H1 (cell line): Measurements from ENCODE around the gene SEMA3B. TPM values are rescaled to one million over a fixed set of nuclear protein-coding genes. Genes with fewer than 3 reads are reported as not detected.

Experiments used
- CTCF ChIA-PET: fragments of 300-600 bp; sonication (Branson Sonifier 250); formaldehyde crosslinking; loops from one replicate; lab custom pipeline; 2021; ENCODE audit not compliant: partially characterized antibody; lab: Charles Lee
- POLR2A ChIA-PET: fragments of 300-600 bp; sonication (Branson Sonifier 250); formaldehyde crosslinking; loops from one replicate; lab custom pipeline; 2021; ENCODE audit warnings: inconsistent platforms; ENCODE audit not compliant: partially characterized antibody; lab: Charles Lee
- DNase-seq, 2 experiments: peaks; one replicate each; pipeline versions ENCODE4 v3.0.0 to v3.0.0-alpha.2; 2010 to 2022; ENCODE audit warnings: low spot score in 2 of 2, low read depth in 1 of 2, mixed read lengths in 1 of 2
- FAIRE-seq: peaks from 2 replicates; lab custom pipeline; 2011; peaks lifted over from hg19 to GRCh38; lab: Jason Lieb, UNC
- H2AFZ ChIP-seq: 2 replicates; pipeline ENCODE4 v1.8.1; 2012; ENCODE audit warnings: low read length, inconsistent platforms
- H2AK5ac ChIP-seq: 2 replicates; pipeline ENCODE4 v1.6.1; 2013; ENCODE audit warnings: low read depth, low read length
- H2BK120ac ChIP-seq: replicated peaks from 2 replicates; pipeline ENCODE3; 2013; ENCODE audit warnings: low read depth, low read length, inconsistent platforms
- H2BK12ac ChIP-seq: 2 replicates; pipeline ENCODE4 v1.6.1; 2013; ENCODE audit warnings: low read depth, low read length
- H2BK15ac ChIP-seq: 2 replicates; pipeline ENCODE4 v1.6.1; 2013; ENCODE audit warnings: low read length
- H2BK20ac ChIP-seq: 2 replicates; pipeline ENCODE4 v1.6.1; 2013; ENCODE audit warnings: low read length
- H2BK5ac ChIP-seq: 2 replicates; pipeline ENCODE4 v1.6.1; 2013; ENCODE audit warnings: low read depth, low read length
- H3K14ac ChIP-seq: 2 replicates; pipeline ENCODE4 v1.6.1; 2013; ENCODE audit warnings: inconsistent platforms; ENCODE audit not compliant: insufficient read length
- H3K18ac ChIP-seq: 2 replicates; pipeline ENCODE4 v1.6.1; 2013; ENCODE audit warnings: low read length; ENCODE audit errors: extremely low read depth
- H3K23ac ChIP-seq: 2 replicates; pipeline ENCODE4 v1.6.1; 2013; ENCODE audit warnings: inconsistent platforms; ENCODE audit not compliant: insufficient read length
- H3K23me2 ChIP-seq: 2 replicates; pipeline ENCODE4 v1.6.1; 2013; ENCODE audit warnings: low read depth, low read length
- H3K27ac ChIP-seq: 2 replicates; pipeline ENCODE4 v1.6.1; 2011; ENCODE audit warnings: low read depth, low read length, inconsistent platforms
- H3K27me3 ChIP-seq, 4 experiments: replicated peaks in 1 of 4; 1 replicate in 1 of 4; 2 replicates in 3 of 4; pipeline versions ENCODE4 v1.6.1 to v1.8.1; 2011 to 2013; ENCODE audit warnings: low read length in 3 of 4, mild to moderate bottlenecking in 3 of 4, inconsistent platforms in 2 of 4, mixed read lengths in 2 of 4, moderate library complexity in 1 of 4; ENCODE audit not compliant: control insufficient read depth in 3 of 4, insufficient read depth in 3 of 4; ENCODE audit errors: extremely low read depth in 1 of 4
- H3K36me3 ChIP-seq, 4 experiments: 2 replicates each; pipeline versions ENCODE4 v1.6.1 to v1.8.1; 2011 to 2013; ENCODE audit warnings: mild to moderate bottlenecking in 4 of 4, low read length in 3 of 4, moderate library complexity in 2 of 4, control low read depth in 1 of 4, inconsistent platforms in 1 of 4; ENCODE audit not compliant: insufficient read depth in 4 of 4, control insufficient read depth in 2 of 4
- H3K4ac ChIP-seq: replicated peaks from 2 replicates; pipeline ENCODE3; 2013; ENCODE audit warnings: low read length, low read depth, mixed read lengths, inconsistent platforms; ENCODE audit not compliant: insufficient read length
- H3K4me1 ChIP-seq, 4 experiments: replicated peaks in 1 of 4; 1 replicate in 1 of 4; 2 replicates in 3 of 4; pipeline versions ENCODE4 v1.6.1 to v1.8.1; 2011 to 2013; ENCODE audit warnings: low read length in 3 of 4, inconsistent platforms in 2 of 4, mixed read lengths in 1 of 4; ENCODE audit not compliant: insufficient read depth in 4 of 4, control insufficient read depth in 3 of 4
- H3K4me2 ChIP-seq, 2 experiments: 2 replicates each; pipeline versions ENCODE4 v1.6.1 to v1.8.1; 2011 to 2013; ENCODE audit warnings: low read depth in 2 of 2, low read length in 2 of 2, control low read depth in 1 of 2, inconsistent platforms in 1 of 2, mild to moderate bottlenecking in 1 of 2; ENCODE audit not compliant: insufficient read depth in 1 of 2
- H3K4me3 ChIP-seq, 4 experiments: fragments of 200-600, 300-600 bp in 1 of 4; sonication (generic), shearing (Covaris generic), sonication (Bioruptor Twin) in 1 of 4; 2 replicates each; pipeline versions ENCODE4 v1.5.1 to v1.8.1; 2011 to 2016; ENCODE audit warnings: low read length in 4 of 4, low read depth in 3 of 4, control low read depth in 2 of 4, inconsistent platforms in 2 of 4, mild to moderate bottlenecking in 2 of 4, mixed read lengths in 1 of 4, moderate library complexity in 1 of 4; ENCODE audit not compliant: insufficient read depth in 2 of 4; ENCODE audit errors: extremely low read depth in 1 of 4
- H3K56ac ChIP-seq: replicated peaks from 2 replicates; pipeline ENCODE3; 2013; ENCODE audit warnings: low read depth, mild to moderate bottlenecking, mixed read lengths, low read length, inconsistent platforms; ENCODE audit not compliant: insufficient read length
- H3K79me1 ChIP-seq: 2 replicates; pipeline ENCODE4 v1.6.1; 2013; ENCODE audit warnings: low read depth, low read length, control low read depth
- H3K79me2 ChIP-seq, 2 experiments: 2 replicates each; pipeline versions ENCODE4 v1.6.1 to v1.8.1; 2012 to 2013; ENCODE audit warnings: low read length in 2 of 2, mild to moderate bottlenecking in 2 of 2, inconsistent platforms in 1 of 2; ENCODE audit not compliant: insufficient read depth in 2 of 2, control insufficient read depth in 1 of 2
- H3K9ac ChIP-seq, 4 experiments: replicated peaks in 1 of 4; 1 replicate in 1 of 4; 2 replicates in 3 of 4; pipeline versions ENCODE4 v1.6.1 to v1.8.1; 2011 to 2013; ENCODE audit warnings: low read depth in 3 of 4, low read length in 3 of 4, control low read depth in 2 of 4, mild to moderate bottlenecking in 2 of 4, moderate library complexity in 2 of 4, inconsistent platforms in 1 of 4; ENCODE audit errors: extremely low read depth in 1 of 4
- H3K9me3 ChIP-seq, 2 experiments: 2 replicates each; pipeline versions ENCODE4 v1.6.1 to v1.8.1; 2012 to 2013; ENCODE audit warnings: mild to moderate bottlenecking in 2 of 2, moderate library complexity in 2 of 2, control low read depth in 1 of 2, inconsistent platforms in 1 of 2, low read depth in 1 of 2, low read length in 1 of 2, mixed read lengths in 1 of 2; ENCODE audit not compliant: insufficient read depth in 2 of 2
- H4K20me1 ChIP-seq, 2 experiments: replicated peaks in 1 of 2; 2 replicates each; pipeline versions ENCODE3 to v1.8.1; 2011 to 2013; ENCODE audit warnings: inconsistent platforms in 2 of 2, low read length in 2 of 2, mild to moderate bottlenecking in 1 of 2; ENCODE audit not compliant: insufficient read depth in 2 of 2, control insufficient read depth in 1 of 2
- H4K5ac ChIP-seq: 2 replicates; pipeline ENCODE4 v1.6.1; 2013; ENCODE audit warnings: low read length, low read depth, mixed read lengths, inconsistent platforms; ENCODE audit not compliant: insufficient read length
- H4K8ac ChIP-seq: 2 replicates; pipeline ENCODE4 v1.8.0; 2013; ENCODE audit warnings: mild to moderate bottlenecking, moderate library complexity, low read length, inconsistent platforms; ENCODE audit not compliant: insufficient read depth; ENCODE audit errors: extremely low read depth
- H4K91ac ChIP-seq: replicated peaks from 2 replicates; pipeline ENCODE3; 2013; ENCODE audit warnings: low read length, mixed read lengths, inconsistent platforms; ENCODE audit not compliant: insufficient read length
- E2F6 ChIP-seq: IDR thresholded peaks from 2 replicates; pipeline ENCODE4 v1.6.1; 2012; ENCODE audit warnings: inconsistent platforms
- GABPA ChIP-seq: IDR thresholded peaks from 2 replicates; pipeline ENCODE4 v1.6.1; 2011; ENCODE audit warnings: mild to moderate bottlenecking, low read length, moderate library complexity, borderline replicate concordance; ENCODE audit not compliant: insufficient read depth
- HDAC2 ChIP-seq, 2 experiments: fragments of 300-600 bp in 1 of 2; sonication (generic) in 1 of 2; IDR thresholded peaks; 2 replicates each; pipeline ENCODE4 v1.6.1; 2011 to 2012; ENCODE audit warnings: low read depth in 2 of 2, low read length in 2 of 2, mild to moderate bottlenecking in 2 of 2, moderate library complexity in 2 of 2, borderline replicate concordance in 1 of 2, inconsistent platforms in 1 of 2
- SP1 ChIP-seq: IDR thresholded peaks from 2 replicates; pipeline ENCODE4 v1.6.1; 2011; ENCODE audit warnings: low read depth, low read length
- SP2 ChIP-seq: IDR thresholded peaks from 2 replicates; pipeline ENCODE4 v1.6.1; 2012; ENCODE audit warnings: mild to moderate bottlenecking, low read length, inconsistent platforms
- WGBS, 2 experiments: shearing (Covaris generic) in 1 of 2; methylation state at CpG; one replicate each; pipeline versions ENCODE4 v1.1.6 to v1.1.7; 2013 to 2015; ENCODE audit warnings: low lambda C conversion rate in 2 of 2, mixed read lengths in 2 of 2, inconsistent platforms in 1 of 2, low coverage in 1 of 2, missing lambda C conversion rate in 1 of 2; ENCODE audit not compliant: insufficient replicate concordance in 2 of 2, insufficient coverage in 1 of 2, insufficient read length in 1 of 2; ENCODE audit errors: extremely low coverage in 1 of 2, missing lambda C conversion rate in 1 of 2; 5-methylcytosine and 5-hydroxymethylcytosine counted together
- polyA plus RNA-seq, 7 experiments: library from polyadenylated mRNA; depleted of rRNA in 3 of 7; stranded (reverse) in 5 of 7; unstranded in 2 of 7; fragments of >200 nt in 5 of 7; fragments of 200-250 nt in 2 of 7; gene quantifications; 1 replicate in 5 of 7; 2 replicates in 1 of 7; 4 replicates in 1 of 7; pipeline versions ENCODE4 v1.2.1 to v1.2.3, GENCODE V29; 2011 to 2013; ENCODE audit warnings: missing spikeins in 2 of 7, mixed read lengths in 2 of 7
- total RNA-seq: library from RNA; stranded (reverse); fragmentation: NEBNext Ultra II Directional; extraction: Animal tissue kit (Norgen Biotek cat#: 25700); gene quantifications from 2 replicates; pipeline ENCODE4 v1.2.1, GENCODE V29; 2021

Gene SEMA3B
- total and polyA plus RNA-seq, 2 of the 8 experiments (the other 6 are each of a cell fraction or from before 2014, with no cell fraction given), result 3.0 to 4.7 TPM

GRCh38 chr3:50264964-50265485 is 3.9 kb upstream of the SEMA3B start:
- Histone ChIP-seq H4K5ac (peak overlapping the region; percentile 74), H2BK15ac (peak overlapping the region; percentile 95; the same call in 1 of the 2 replicates), H3K14ac (no peak overlapping the region), H2AFZ (no peak overlapping the region), H4K20me1 (peaks cover 0 to 1% of the 10 kb centered on the region in 2 experiments), H2BK5ac (peak overlapping the region; percentile 86), H3K23ac (no peak overlapping the region), H3K36me3 (no peaks in the 10 kb centered on the region), H3K79me2 (no peaks in the 10 kb centered on the region), H3K79me1 (no peaks in the 10 kb centered on the region), H3K56ac (no peak overlapping the region), H3K27ac (peak overlapping the region; percentile 71), H3K23me2 (peaks cover 4% of the 10 kb centered on the region; the same call in 1 of the 2 replicates), H3K9me3 (no peaks in the 10 kb centered on the region), H3K4me1 (peaks cover 0 to 58% (median 45%) of the 10 kb centered on the region in 4 experiments; a peak in 6 of 7 replicates), H2BK12ac (peak overlapping the region; percentile 91), H4K91ac (peak overlapping the region; percentile 38), H3K4me3 (peak overlapping the region in 1 of 4 experiments; percentile 2; a peak in 1 of 8 replicates), H3K27me3 (no peaks in the 10 kb centered on the region; a peak in 2 of 7 replicates), H2BK120ac (no peak overlapping the region), H3K4ac (peak overlapping the region; percentile 16), H3K4me2 (peak overlapping the region; percentile 46 to 58; a peak in 3 of 4 replicates), H4K8ac (peak overlapping the region; percentile 82; the same call in 1 of the 2 replicates), H3K9ac (peak overlapping the region in 1 of 4 experiments; percentile 17; a peak in 1 of 7 replicates), H2BK20ac (peak overlapping the region; percentile 95; the same call in 1 of the 2 replicates), H2AK5ac (peak overlapping the region; percentile 29), H3K18ac (peak overlapping the region; percentile 86)
- ChIA-PET POLR2A (interaction anchor here (0.8 to 3.5 kb wide), 22 partner anchors 11 to 384 kb away, joined by 3 to 19 read pairs (median 5); partner anchors contain the start of genes GNAI2, HYAL2, HYAL3 and LSMEM2), CTCF (interaction anchor here (0.8 to 53.5 kb wide), 12 partner anchors 9 to 77 kb away, joined by 3 to 2149 read pairs (median 10); partner anchors contain the start of genes GNAI2, GNAT1, HYAL2 and LSMEM2)
- TF ChIP-seq HDAC2 (IDR thresholded peaks at IDR 0.05; ENCODE audit: borderline replicate concordance in 1 of 2, low read depth in 2 of 2, low read length in 2 of 2) (no peak), E2F6 (0 out of 2 replicates have a peak, but pooled peaks have one; percentile 20), SP1 (peak; percentile 1; the same call in 1 of the 2 replicates), SP2 (no peak), GABPA (no peak)
- FAIRE-seq (no peak), DNase-seq (no peak)
- 63% methylated on average over 7 of the region's 7 CpGs; no CpG with 5 or more reads in 1 of the 2 experiments for WGBS, 2 experiments
